ENCODE measurements around the gene TMEM74B.

The TMEM74B gene

DNA sequence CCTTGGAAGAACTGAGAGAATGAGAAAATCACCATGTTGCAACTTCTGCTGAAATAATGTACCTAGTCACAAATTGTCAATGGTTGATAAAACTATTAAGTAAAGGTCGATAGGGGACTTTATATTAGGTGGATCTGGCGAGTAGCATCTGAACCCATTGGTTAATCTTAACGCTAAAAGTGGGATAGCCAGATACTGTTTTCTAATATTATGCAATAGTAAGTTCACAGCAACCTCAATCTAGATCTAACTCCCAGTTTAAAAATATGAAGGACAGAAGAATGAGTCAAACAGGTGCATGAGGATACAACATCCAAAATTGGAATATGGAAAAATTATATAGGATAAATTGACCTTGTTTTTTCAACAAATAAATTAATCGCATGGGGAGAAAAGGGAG, 47.5 kb downstream of the TMEM74B start:
- no peak for DNase-seq (ENCODE audit: low spot score)

DNA sequence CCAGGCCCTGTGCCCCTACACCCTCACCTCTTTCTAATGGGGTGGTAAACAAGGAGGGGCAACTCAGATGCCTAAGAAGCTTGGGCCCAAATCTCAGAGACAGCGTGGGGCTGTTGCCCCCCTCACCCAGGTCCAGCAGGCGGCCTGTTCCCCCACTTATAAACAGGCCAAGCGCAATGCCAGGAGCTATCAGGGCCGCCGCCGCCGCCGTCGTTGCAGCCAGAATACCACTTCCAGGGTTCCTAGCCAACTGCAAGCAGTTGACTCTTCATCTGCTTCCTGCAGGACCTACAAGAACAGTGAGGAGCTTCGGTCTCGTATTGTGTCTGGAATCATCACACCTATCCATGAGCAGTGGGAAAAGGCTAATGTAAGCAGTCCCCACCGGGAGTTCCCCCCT, 49.9 kb downstream of the TMEM74B start:
- no peak for DNase-seq (ENCODE audit: low spot score)

DNA sequence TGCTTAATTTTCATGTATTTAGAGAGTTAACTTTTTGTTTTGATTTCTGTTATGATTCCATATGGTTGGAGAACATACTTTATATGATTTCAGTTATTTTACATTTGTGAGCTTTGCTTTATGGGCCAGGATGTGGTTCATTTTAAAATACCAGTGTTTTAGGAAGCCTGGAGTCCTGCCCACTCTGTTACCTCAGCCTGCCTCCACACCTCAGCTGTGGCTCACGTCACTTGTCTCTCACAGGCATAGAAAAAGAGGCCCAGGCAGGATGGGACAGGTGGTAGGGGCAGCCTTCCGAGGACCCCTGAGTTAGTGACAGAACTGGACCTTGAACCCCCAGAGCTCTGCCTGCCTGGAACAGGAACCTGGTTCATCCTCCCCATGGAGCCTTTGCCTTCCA, 50.4 kb downstream of the TMEM74B start:
- no peak for DNase-seq (ENCODE audit: low spot score)

DNA sequence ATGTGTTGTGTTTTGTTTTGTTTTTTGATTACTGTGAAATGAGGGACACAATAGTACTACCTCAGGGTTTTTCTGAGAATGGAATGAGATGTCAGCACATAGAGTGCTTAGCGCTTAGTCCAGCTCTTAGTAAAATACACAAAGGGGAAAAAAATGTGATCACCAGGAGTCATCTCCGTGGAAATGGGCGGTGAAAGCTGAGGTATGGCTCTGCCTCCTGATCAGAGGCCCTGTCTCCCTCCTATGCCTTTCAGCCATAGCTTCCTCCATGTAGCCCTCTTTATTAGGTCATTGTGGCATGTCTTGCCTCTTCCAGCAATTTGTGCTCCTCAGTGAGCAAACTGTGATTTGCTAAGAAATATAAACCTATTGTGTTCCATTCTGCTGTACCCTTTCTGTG, 53.4 kb downstream of the TMEM74B start:
- DNase-seq (ENCODE audit: low spot score) = no peak

DNA sequence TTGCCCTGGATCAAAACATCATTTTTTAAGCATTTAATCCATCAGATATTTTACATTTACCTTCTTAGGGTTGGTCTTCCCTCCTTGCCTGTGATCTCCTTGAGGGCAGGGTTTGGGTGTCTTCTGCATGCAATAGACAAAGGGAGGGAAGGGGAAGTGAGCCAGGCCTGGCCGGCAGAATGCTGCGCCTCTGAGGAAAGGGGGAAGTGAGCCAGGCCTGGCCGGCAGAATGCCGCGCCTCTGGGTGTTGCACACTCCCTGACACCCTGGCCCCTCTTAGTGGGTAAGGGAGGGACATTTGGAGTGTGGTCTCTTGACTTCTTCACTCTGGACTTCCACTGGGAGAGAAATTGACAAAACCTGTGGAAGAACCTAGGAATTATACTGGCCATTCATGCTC, 53.9 kb downstream of the TMEM74B start:
- DNase-seq (ENCODE audit: low spot score) = no peak

All from CD4-positive, alpha-beta T cell treated with Interleukin-2 at 100 ng/mL for 4 hours (primary cell).